Neural cell (in vitro differentiated cells): Measurements from ENCODE around the gene RPS6KA1. TPM values are rescaled to one million over a fixed set of nuclear protein-coding genes. Genes with fewer than 3 reads are reported as not detected.

Source experiments
- H2AFZ ChIP-seq: fragments of 200-600, 300-800 bp; sonication (generic), shearing (Covaris generic); 2 replicates; pipeline ENCODE4 v1.6.0; 2014; ENCODE audit warnings: low read depth, mild to moderate bottlenecking, antibody characterized with exemption, low read length, moderate library complexity
- H3F3A ChIP-seq: fragments of 200-600 bp; shearing (Covaris generic); 2 replicates; pipeline ENCODE4 v1.6.1; 2016; ENCODE audit warnings: mild to moderate bottlenecking, moderate library complexity, mixed read lengths, antibody characterized with exemption, low read length; ENCODE audit not compliant: insufficient read depth, poor library complexity, severe bottlenecking
- H3K27ac ChIP-seq: fragments of 200-600, 300-800 bp; sonication (generic), shearing (Covaris generic); 2 replicates; pipeline ENCODE4 v1.5.1; 2014; ENCODE audit warnings: mild to moderate bottlenecking, low read length, moderate library complexity
- H3K27me3 ChIP-seq: fragments of 300-800, 200-600 bp; sonication (generic), shearing (Covaris generic); 2 replicates; pipeline ENCODE4 v1.6.0; 2014; ENCODE audit warnings: mild to moderate bottlenecking, low read depth, low read length, moderate library complexity; ENCODE audit not compliant: insufficient read depth
- H3K36me3 ChIP-seq: fragments of 300-800, 200-600 bp; sonication (generic), shearing (Covaris generic); 2 replicates; pipeline ENCODE4 v1.5.1; 2014; ENCODE audit warnings: mild to moderate bottlenecking, antibody characterized with exemption, low read length, moderate library complexity; ENCODE audit not compliant: insufficient read depth
- H3K4me2 ChIP-seq: fragments of 300-800, 200-600 bp; sonication (generic), shearing (Covaris generic); 2 replicates; pipeline ENCODE4 v1.6.0; 2014; ENCODE audit warnings: mild to moderate bottlenecking, low read length
- H3K4me3 ChIP-seq: fragments of 300-800, 200-600 bp; sonication (generic), shearing (Covaris generic); 2 replicates; pipeline ENCODE4 v1.5.1; 2014; ENCODE audit warnings: mild to moderate bottlenecking, low read length, moderate library complexity
- H3K79me2 ChIP-seq: fragments of 200-600 bp; shearing (Covaris generic); replicated peaks from 2 replicates; pipeline ENCODE4 v1.6.0; 2014; ENCODE audit warnings: mild to moderate bottlenecking, low read length, moderate library complexity; ENCODE audit not compliant: insufficient read depth
- H3K9ac ChIP-seq: fragments of 300-800, 200-600 bp; sonication (generic), shearing (Covaris generic); 2 replicates; pipeline ENCODE4 v1.6.1; 2016; ENCODE audit warnings: mild to moderate bottlenecking, low read length, mixed read lengths
- H3K9me2 ChIP-seq: fragments of 200-600 bp; shearing (Covaris generic); 2 replicates; pipeline ENCODE4 v1.6.1; 2016; ENCODE audit warnings: mild to moderate bottlenecking, low read length, mixed read lengths; ENCODE audit not compliant: insufficient read depth
- H3K9me3 ChIP-seq: fragments of 200-600, 300-800 bp; sonication (generic), shearing (Covaris generic); 2 replicates; pipeline ENCODE4 v1.6.1; 2016; ENCODE audit warnings: mild to moderate bottlenecking, mixed run types, low read length, moderate library complexity, mixed read lengths
- H4K20me1 ChIP-seq: fragments of 200-600 bp; shearing (Covaris generic); 2 replicates; pipeline ENCODE4 v1.6.1; 2016; ENCODE audit warnings: mild to moderate bottlenecking, mixed run types; ENCODE audit not compliant: insufficient read depth
- EP300 ChIP-seq: fragments of 450-650 bp; conservative IDR thresholded peaks from 2 replicates; pipeline ENCODE4 v1.6.1; 2014; ENCODE audit warnings: antibody characterized with exemption, mild to moderate bottlenecking, moderate library complexity; ENCODE audit not compliant: poor library complexity, severe bottlenecking
- EZH2 ChIP-seq: fragments of 200-600, 300-800 bp; shearing (Covaris generic), sonication (generic); IDR thresholded peaks from 2 replicates; pipeline ENCODE4 v1.6.1; 2014; ENCODE audit warnings: antibody characterized with exemption, low read length, borderline replicate concordance, mild to moderate bottlenecking; ENCODE audit not compliant: insufficient read depth, poor library complexity, severe bottlenecking
- MXI1 ChIP-seq: fragments of 450-650 bp; conservative IDR thresholded peaks from 2 replicates; pipeline ENCODE4 v1.6.1; 2014; ENCODE audit warnings: antibody characterized with exemption, mild to moderate bottlenecking; ENCODE audit not compliant: poor library complexity, severe bottlenecking
- RAD21 ChIP-seq: fragments of 450-650 bp; conservative IDR thresholded peaks from 2 replicates; pipeline ENCODE4 v1.6.1; 2014; ENCODE audit warnings: antibody characterized with exemption, mild to moderate bottlenecking, moderate library complexity
- SMC3 ChIP-seq: fragments of 450-650 bp; conservative IDR thresholded peaks from 2 replicates; pipeline ENCODE4 v1.6.1; 2014; ENCODE audit warnings: antibody characterized with exemption, mild to moderate bottlenecking, moderate library complexity; ENCODE audit not compliant: poor library complexity
- TAF1 ChIP-seq: IDR thresholded peaks from 2 replicates; pipeline ENCODE4 v1.6.1; 2012; ENCODE audit warnings: low read depth
- polyA plus RNA-seq: library from polyadenylated mRNA; depleted of rRNA; stranded (reverse); fragments of >200 nt; gene quantifications from 2 replicates; pipeline ENCODE4 v1.2.3, GENCODE V29; 2014
- TF ChIP-seq, protein P1 (sequence below): fragments of 450-650 bp; IDR thresholded peaks from 2 replicates; pipeline ENCODE4 v1.5.1; 2014; ENCODE audit warnings: antibody characterized with exemption, mild to moderate bottlenecking, moderate library complexity; ENCODE audit not compliant: poor library complexity, severe bottlenecking
- TF ChIP-seq, protein P2 (sequence below): IDR thresholded peaks from 2 replicates; pipeline ENCODE4 v1.6.1; 2012; ENCODE audit warnings: borderline replicate concordance

The RPS6KA1 gene
- polyA plus RNA-seq, 1 donor from 2014 or later = 4.9 TPM

GRCh38 chr1:26542771-26543451, 13.3 kb downstream of the RPS6KA1 start:
- Histone ChIP-seq H3K4me3 (no peak overlapping the region), H2AFZ (no peak overlapping the region), H3K4me2 (no peak overlapping the region), H3K27ac (no peak overlapping the region), H3K9me3 (no peaks in the 10 kb centered on the region), H3F3A (no peaks in the 10 kb centered on the region), H3K79me2 (no peaks in the 10 kb centered on the region), H3K36me3 (no peaks in the 10 kb centered on the region), H3K9ac (no peak overlapping the region), H3K9me2 (no peaks in the 10 kb centered on the region), H3K27me3 (no peaks in the 10 kb centered on the region), H4K20me1 (no peaks in the 10 kb centered on the region)
- TF ChIP-seq SMC3 (no peak), RAD21 (no peak), TAF1 (no peak), EP300 (no peak), MXI1 (no peak)
- TF ChIP-seq, protein P1, sequence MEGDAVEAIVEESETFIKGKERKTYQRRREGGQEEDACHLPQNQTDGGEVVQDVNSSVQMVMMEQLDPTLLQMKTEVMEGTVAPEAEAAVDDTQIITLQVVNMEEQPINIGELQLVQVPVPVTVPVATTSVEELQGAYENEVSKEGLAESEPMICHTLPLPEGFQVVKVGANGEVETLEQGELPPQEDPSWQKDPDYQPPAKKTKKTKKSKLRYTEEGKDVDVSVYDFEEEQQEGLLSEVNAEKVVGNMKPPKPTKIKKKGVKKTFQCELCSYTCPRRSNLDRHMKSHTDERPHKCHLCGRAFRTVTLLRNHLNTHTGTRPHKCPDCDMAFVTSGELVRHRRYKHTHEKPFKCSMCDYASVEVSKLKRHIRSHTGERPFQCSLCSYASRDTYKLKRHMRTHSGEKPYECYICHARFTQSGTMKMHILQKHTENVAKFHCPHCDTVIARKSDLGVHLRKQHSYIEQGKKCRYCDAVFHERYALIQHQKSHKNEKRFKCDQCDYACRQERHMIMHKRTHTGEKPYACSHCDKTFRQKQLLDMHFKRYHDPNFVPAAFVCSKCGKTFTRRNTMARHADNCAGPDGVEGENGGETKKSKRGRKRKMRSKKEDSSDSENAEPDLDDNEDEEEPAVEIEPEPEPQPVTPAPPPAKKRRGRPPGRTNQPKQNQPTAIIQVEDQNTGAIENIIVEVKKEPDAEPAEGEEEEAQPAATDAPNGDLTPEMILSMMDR = no peak
- TF ChIP-seq, protein P2, sequence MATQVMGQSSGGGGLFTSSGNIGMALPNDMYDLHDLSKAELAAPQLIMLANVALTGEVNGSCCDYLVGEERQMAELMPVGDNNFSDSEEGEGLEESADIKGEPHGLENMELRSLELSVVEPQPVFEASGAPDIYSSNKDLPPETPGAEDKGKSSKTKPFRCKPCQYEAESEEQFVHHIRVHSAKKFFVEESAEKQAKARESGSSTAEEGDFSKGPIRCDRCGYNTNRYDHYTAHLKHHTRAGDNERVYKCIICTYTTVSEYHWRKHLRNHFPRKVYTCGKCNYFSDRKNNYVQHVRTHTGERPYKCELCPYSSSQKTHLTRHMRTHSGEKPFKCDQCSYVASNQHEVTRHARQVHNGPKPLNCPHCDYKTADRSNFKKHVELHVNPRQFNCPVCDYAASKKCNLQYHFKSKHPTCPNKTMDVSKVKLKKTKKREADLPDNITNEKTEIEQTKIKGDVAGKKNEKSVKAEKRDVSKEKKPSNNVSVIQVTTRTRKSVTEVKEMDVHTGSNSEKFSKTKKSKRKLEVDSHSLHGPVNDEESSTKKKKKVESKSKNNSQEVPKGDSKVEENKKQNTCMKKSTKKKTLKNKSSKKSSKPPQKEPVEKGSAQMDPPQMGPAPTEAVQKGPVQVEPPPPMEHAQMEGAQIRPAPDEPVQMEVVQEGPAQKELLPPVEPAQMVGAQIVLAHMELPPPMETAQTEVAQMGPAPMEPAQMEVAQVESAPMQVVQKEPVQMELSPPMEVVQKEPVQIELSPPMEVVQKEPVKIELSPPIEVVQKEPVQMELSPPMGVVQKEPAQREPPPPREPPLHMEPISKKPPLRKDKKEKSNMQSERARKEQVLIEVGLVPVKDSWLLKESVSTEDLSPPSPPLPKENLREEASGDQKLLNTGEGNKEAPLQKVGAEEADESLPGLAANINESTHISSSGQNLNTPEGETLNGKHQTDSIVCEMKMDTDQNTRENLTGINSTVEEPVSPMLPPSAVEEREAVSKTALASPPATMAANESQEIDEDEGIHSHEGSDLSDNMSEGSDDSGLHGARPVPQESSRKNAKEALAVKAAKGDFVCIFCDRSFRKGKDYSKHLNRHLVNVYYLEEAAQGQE = no peak

DNA sequence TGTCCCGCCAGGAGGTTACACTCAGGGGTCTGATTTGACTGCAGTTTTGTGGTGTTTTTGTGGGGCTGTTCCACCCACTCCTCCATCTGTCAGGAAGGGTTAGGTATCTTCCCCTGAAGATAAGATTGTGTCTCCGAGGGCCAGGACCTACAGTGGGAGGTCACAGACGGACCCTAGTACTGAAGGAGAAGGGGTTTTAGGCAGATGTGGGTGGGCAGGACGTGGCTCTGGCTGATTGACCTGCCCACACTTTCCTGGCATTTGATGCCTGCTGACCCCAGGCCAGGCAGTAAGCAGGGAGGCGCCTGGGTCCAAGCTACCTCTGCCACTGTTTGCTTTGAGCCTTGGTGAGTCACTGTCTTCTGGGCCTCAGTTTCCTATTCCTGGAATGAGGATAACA, 13.9 kb downstream of the RPS6KA1 start:
- TF ChIP-seq, protein P1 = no peak
- TF ChIP-seq EP300 = no peak
- TF ChIP-seq RAD21 = no peak
- TF ChIP-seq EZH2 = no peak
- no peak for TF ChIP-seq TAF1
- no peaks in the 10 kb centered on the region for H3K27me3 ChIP-seq
- H3K27ac ChIP-seq = no peak overlapping the region
- no peaks in the 10 kb centered on the region for H3K79me2 ChIP-seq
- no peaks in the 10 kb centered on the region for H3K36me3 ChIP-seq
- no peak overlapping the region for H2AFZ ChIP-seq
- no peaks in the 10 kb centered on the region for H3K9me2 ChIP-seq
- H4K20me1 ChIP-seq = no peaks in the 10 kb centered on the region
- no peaks in the 10 kb centered on the region for H3K9me3 ChIP-seq
- H3K4me3 ChIP-seq = no peak overlapping the region
- H3K9ac ChIP-seq = no peak overlapping the region
- no peak overlapping the region for H3K4me2 ChIP-seq
- no peaks in the 10 kb centered on the region for H3F3A ChIP-seq
